Measurements from ENCODE around the gene SCYGR1. TPM values are rescaled to one million over a fixed set of nuclear protein-coding genes. Genes with fewer than 3 reads are reported as not detected.
A peak's percentile ranks its signal among the peaks of the same experiment; 100 is the strongest.
"Not testable (repeated sequence)": the region's sequence is repeated elsewhere in the genome, so short reads cannot be mapped to it uniquely, and the experiment has no call there.

SCYGR1 gene, protein sequence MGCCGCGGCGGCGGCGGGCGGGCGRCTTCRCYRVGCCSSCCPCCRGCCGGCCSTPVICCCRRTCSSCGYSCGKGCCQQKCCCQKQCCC
- total RNA-seq, result not detected in 2 replicates
- long read RNA-seq, result 0 reads

- H3K36me3 Mint-ChIP-seq (ENCODE audit: unreplicated experiment); H3K9me3 Mint-ChIP-seq (ENCODE audit: unreplicated experiment); DNase-seq (ENCODE audit: extremely low spot score, unreplicated experiment); H3K4me1 Mint-ChIP-seq (ENCODE audit: unreplicated experiment); H3K27ac Mint-ChIP-seq (ENCODE audit: unreplicated experiment); H3K4me3 Mint-ChIP-seq (ENCODE audit: unreplicated experiment): not testable (repeated sequence)
- H3K27me3 Mint-ChIP-seq (ENCODE audit: unreplicated experiment), result peaks cover 17% of the 10 kb centered on the region
Measured at GRCh38 chr2:227387583-227387982, at the start of gene SCYGR1. Gene SCYGR1, minus strand, starts transcription at chr2:227387949. Its CDS starts 0 bp downstream, at chr2:227387949.

DNA sequence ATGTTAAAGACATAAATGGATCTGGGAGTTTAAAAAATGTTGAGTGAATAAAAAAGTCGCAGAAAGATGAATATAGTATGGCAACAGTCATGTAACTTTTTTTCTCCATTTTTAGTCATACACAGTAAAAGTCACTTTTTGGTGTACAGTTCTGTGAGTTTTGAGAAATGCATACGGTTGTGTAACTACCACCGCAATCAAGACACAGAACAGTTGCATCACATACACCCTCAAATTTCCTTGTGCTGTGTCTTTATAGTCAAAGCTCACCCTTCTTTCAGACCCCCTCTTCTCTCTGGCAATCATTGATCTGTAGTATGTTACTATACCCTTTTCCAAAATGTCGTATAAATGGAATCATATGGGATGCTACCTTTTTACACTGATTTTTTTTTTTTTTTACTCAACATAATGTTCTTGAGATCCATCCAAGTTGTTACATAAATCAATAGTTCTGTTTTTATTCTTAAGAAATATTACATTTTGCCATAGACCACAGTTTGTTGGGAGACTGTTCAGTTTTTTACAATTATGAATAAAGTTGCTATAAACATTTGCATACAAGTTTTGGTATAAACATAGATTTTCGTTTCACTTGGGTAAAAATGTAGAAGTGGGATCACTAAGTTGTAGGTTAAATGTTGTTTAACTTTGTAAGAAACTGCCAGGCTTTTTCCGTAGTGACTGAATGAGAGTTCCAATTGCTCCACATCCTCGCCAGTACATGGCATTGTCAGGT, 48.9 kb upstream of the SCYGR1 start:
- H3K27ac Mint-ChIP-seq (ENCODE audit: unreplicated experiment), result no peak overlapping the region
- H3K4me1 Mint-ChIP-seq (ENCODE audit: unreplicated experiment), result no peaks in the 10 kb centered on the region
- TF ChIP-seq CTCF (IDR thresholded peaks at IDR 0.05), result no peak
- DNase-seq (ENCODE audit: extremely low spot score, unreplicated experiment), result no peak
- peaks cover 11% of the 10 kb centered on the region for H3K9me3 Mint-ChIP-seq (ENCODE audit: unreplicated experiment)
- peaks cover 8% of the 10 kb centered on the region for H3K36me3 Mint-ChIP-seq (ENCODE audit: unreplicated experiment)
- H3K27me3 Mint-ChIP-seq (ENCODE audit: unreplicated experiment), result peaks cover 4% of the 10 kb centered on the region
- no peak overlapping the region for H3K4me3 Mint-ChIP-seq (ENCODE audit: unreplicated experiment)

- no peak for DNase-seq (ENCODE audit: extremely low spot score, unreplicated experiment)
- H3K4me1 Mint-ChIP-seq (ENCODE audit: unreplicated experiment), result peaks cover 17% of the 10 kb centered on the region
- H3K27ac Mint-ChIP-seq (ENCODE audit: unreplicated experiment), result no peak overlapping the region
- peaks cover 8% of the 10 kb centered on the region for H3K36me3 Mint-ChIP-seq (ENCODE audit: unreplicated experiment)
- H3K9me3 Mint-ChIP-seq (ENCODE audit: unreplicated experiment), result peaks cover 15% of the 10 kb centered on the region
- no peak for TF ChIP-seq CTCF (IDR thresholded peaks at IDR 0.05)
- no peak overlapping the region for H3K4me3 Mint-ChIP-seq (ENCODE audit: unreplicated experiment)
- H3K27me3 Mint-ChIP-seq (ENCODE audit: unreplicated experiment), result no peaks in the 10 kb centered on the region
Measured at GRCh38 chr2:227433171-227433570, 45.4 kb upstream of the SCYGR1 start.

GRCh38 chr2:227430639-227431038, 42.9 kb upstream of the SCYGR1 start:
- no peaks in the 10 kb centered on the region for H3K27me3 Mint-ChIP-seq (ENCODE audit: unreplicated experiment)
- H3K36me3 Mint-ChIP-seq (ENCODE audit: unreplicated experiment), result peaks cover 8% of the 10 kb centered on the region
- H3K9me3 Mint-ChIP-seq (ENCODE audit: unreplicated experiment), result peaks cover 15% of the 10 kb centered on the region
- H3K27ac Mint-ChIP-seq (ENCODE audit: unreplicated experiment), result no peak overlapping the region
- no peak for TF ChIP-seq CTCF (IDR thresholded peaks at IDR 0.05)
- no peak for DNase-seq (ENCODE audit: extremely low spot score, unreplicated experiment)
- peaks cover 19% of the 10 kb centered on the region for H3K4me1 Mint-ChIP-seq (ENCODE audit: unreplicated experiment)
- no peak overlapping the region for H3K4me3 Mint-ChIP-seq (ENCODE audit: unreplicated experiment)

GRCh38 chr2:227428731-227429285, 41.1 kb upstream of the SCYGR1 start:
- peak; percentile 8 for DNase-seq (ENCODE audit: extremely low spot score, unreplicated experiment)
- Mint-ChIP-seq H3K4me1 (ENCODE audit: unreplicated experiment) (peaks cover 19% of the 10 kb centered on the region), H3K4me3 (ENCODE audit: unreplicated experiment) (no peak overlapping the region), H3K27ac (ENCODE audit: unreplicated experiment) (peak overlapping the region; percentile 54), H3K9me3 (ENCODE audit: unreplicated experiment) (peaks cover 15% of the 10 kb centered on the region), H3K27me3 (ENCODE audit: unreplicated experiment) (no peaks in the 10 kb centered on the region), H3K36me3 (ENCODE audit: unreplicated experiment) (peaks cover 8% of the 10 kb centered on the region)
- no peak for TF ChIP-seq CTCF (IDR thresholded peaks at IDR 0.05)
